Progenitor cell of endocrine pancreas (in vitro differentiated cells): Measurements from ENCODE around the gene LRMDA. TPM values are rescaled to one million over a fixed set of nuclear protein-coding genes. Genes with fewer than 3 reads are reported as not detected.
A peak's percentile ranks its signal among the peaks of the same experiment; 100 is the strongest.

Source experiments
- DNase-seq: peaks from one replicate; pipeline ENCODE4 v3.0.0; 2021; ENCODE audit warnings: low spot score; ENCODE audit not compliant: unreplicated experiment
- H3K27ac Mint-ChIP-seq: 2 replicates; pipeline ENCODE4 v1.8.0; 2021; ENCODE audit warnings: mild to moderate bottlenecking, moderate library complexity, mixed read lengths
- H3K27me3 Mint-ChIP-seq: 2 replicates; pipeline ENCODE4 v1.8.0; 2021; ENCODE audit warnings: mixed read lengths
- H3K36me3 Mint-ChIP-seq: 2 replicates; pipeline ENCODE4 v1.8.0; 2022; ENCODE audit warnings: mixed read lengths; ENCODE audit not compliant: insufficient read depth
- H3K4me1 Mint-ChIP-seq: 2 replicates; pipeline ENCODE4 v1.8.0; 2021; ENCODE audit warnings: low read depth, mixed read lengths
- H3K4me3 Mint-ChIP-seq: 2 replicates; pipeline ENCODE4 v1.8.0; 2021; ENCODE audit warnings: low read depth, mild to moderate bottlenecking, moderate library complexity, mixed read lengths
- H3K9me3 Mint-ChIP-seq: 2 replicates; pipeline ENCODE4 v1.8.0; 2021; ENCODE audit warnings: low read depth, mixed read lengths
- CTCF ChIP-seq: fragments of 200-600 bp; sonication (generic); IDR thresholded peaks from one replicate; pipeline ENCODE4 v1.5.0; 2021; ENCODE audit warnings: antibody characterized with exemption, mild to moderate bottlenecking; ENCODE audit not compliant: unreplicated experiment
- total RNA-seq: library from RNA; stranded (reverse); gene quantifications from 2 replicates; pipeline ENCODE4 v1.2.1, GENCODE V29; 2021

Gene LRMDA
- total RNA-seq, 1 donor from 2014 or later = 6.5 TPM

- no peak for DNase-seq
- H3K4me1 Mint-ChIP-seq = peaks cover 2% of the 10 kb centered on the region
- no peak overlapping the region for H3K4me3 Mint-ChIP-seq
- peaks cover 3% of the 10 kb centered on the region for H3K27me3 Mint-ChIP-seq
- TF ChIP-seq CTCF = no peak
- no peak overlapping the region for H3K27ac Mint-ChIP-seq
- peaks cover 20% of the 10 kb centered on the region for H3K9me3 Mint-ChIP-seq
- H3K36me3 Mint-ChIP-seq = peaks cover 11% of the 10 kb centered on the region
These were observed 153.9 kb downstream of the LRMDA start for GRCh38 chr10:75585294-75585693.

GRCh38 chr10:75586814-75587213, 155.4 kb downstream of the LRMDA start:
- Mint-ChIP-seq H3K27ac (no peak overlapping the region), H3K27me3 (peaks cover 3% of the 10 kb centered on the region), H3K9me3 (peaks cover 12% of the 10 kb centered on the region), H3K4me1 (peaks cover 4% of the 10 kb centered on the region), H3K36me3 (peaks cover 6% of the 10 kb centered on the region), H3K4me3 (no peak overlapping the region)
- TF ChIP-seq CTCF = no peak
- no peak for DNase-seq

GRCh38 chr10:75588031-75588430, 156.6 kb downstream of the LRMDA start:
- H3K27ac Mint-ChIP-seq = no peak overlapping the region
- H3K4me1 Mint-ChIP-seq = peaks cover 12% of the 10 kb centered on the region
- H3K4me3 Mint-ChIP-seq = no peak overlapping the region
- DNase-seq = no peak
- H3K36me3 Mint-ChIP-seq = peaks cover 2% of the 10 kb centered on the region
- H3K27me3 Mint-ChIP-seq = peaks cover 3% of the 10 kb centered on the region
- peaks cover 7% of the 10 kb centered on the region for H3K9me3 Mint-ChIP-seq
- TF ChIP-seq CTCF = no peak

- Mint-ChIP-seq H3K9me3 (no peaks in the 10 kb centered on the region), H3K4me3 (no peak overlapping the region), H3K27me3 (peaks cover 3% of the 10 kb centered on the region), H3K36me3 (no peaks in the 10 kb centered on the region), H3K27ac (no peak overlapping the region), H3K4me1 (peaks cover 22% of the 10 kb centered on the region)
- TF ChIP-seq CTCF = no peak
- no peak for DNase-seq
These were observed 158.7 kb downstream of the LRMDA start for GRCh38 chr10:75589895-75590654.

GRCh38 chr10:75592151-75592787, 160.8 kb downstream of the LRMDA start:
- no peaks in the 10 kb centered on the region for H3K36me3 Mint-ChIP-seq
- peaks cover 3% of the 10 kb centered on the region for H3K27me3 Mint-ChIP-seq
- no peaks in the 10 kb centered on the region for H3K9me3 Mint-ChIP-seq
- no peak for TF ChIP-seq CTCF
- H3K4me1 Mint-ChIP-seq = peaks cover 30% of the 10 kb centered on the region
- no peak for DNase-seq
- no peak overlapping the region for H3K4me3 Mint-ChIP-seq
- H3K27ac Mint-ChIP-seq = peak overlapping the region; percentile 1
